HT1080 (cell line): ENCODE results near the gene SCT. TPM values are rescaled to one million over a fixed set of nuclear protein-coding genes. Genes with fewer than 3 reads are reported as not detected.
"Not testable (repeated sequence)": the region's sequence is repeated elsewhere in the genome, so short reads cannot be mapped to it uniquely, and the experiment has no call there.

Source experiments
- DNase-seq: peaks from one replicate; pipeline ENCODE4 v3.0.0-alpha.2; 2015; ENCODE audit warnings: low read depth
- polyA plus RNA-seq, 2 experiments: library from polyadenylated mRNA; depleted of rRNA; stranded (reverse); fragments of >200 nt; gene quantifications; 2 replicates each; pipeline ENCODE4 v1.2.3, GENCODE V29; 2015
- total RNA-seq: library from RNA; depleted of rRNA; stranded (reverse); fragments of >200 nt; shearing (Covaris generic); gene quantifications from 2 replicates; pipeline ENCODE4 v1.2.3, GENCODE V29; 2014; rRNA removed

SCT gene, protein sequence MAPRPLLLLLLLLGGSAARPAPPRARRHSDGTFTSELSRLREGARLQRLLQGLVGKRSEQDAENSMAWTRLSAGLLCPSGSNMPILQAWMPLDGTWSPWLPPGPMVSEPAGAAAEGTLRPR
- not detected in 2 replicates for total RNA-seq
- polyA plus RNA-seq (2015; cell fraction: cytosol; rRNA removed) = not detected in 2 replicates
- not detected in 2 replicates for polyA plus RNA-seq (2015; cell fraction: nucleus; rRNA removed)

DNA sequence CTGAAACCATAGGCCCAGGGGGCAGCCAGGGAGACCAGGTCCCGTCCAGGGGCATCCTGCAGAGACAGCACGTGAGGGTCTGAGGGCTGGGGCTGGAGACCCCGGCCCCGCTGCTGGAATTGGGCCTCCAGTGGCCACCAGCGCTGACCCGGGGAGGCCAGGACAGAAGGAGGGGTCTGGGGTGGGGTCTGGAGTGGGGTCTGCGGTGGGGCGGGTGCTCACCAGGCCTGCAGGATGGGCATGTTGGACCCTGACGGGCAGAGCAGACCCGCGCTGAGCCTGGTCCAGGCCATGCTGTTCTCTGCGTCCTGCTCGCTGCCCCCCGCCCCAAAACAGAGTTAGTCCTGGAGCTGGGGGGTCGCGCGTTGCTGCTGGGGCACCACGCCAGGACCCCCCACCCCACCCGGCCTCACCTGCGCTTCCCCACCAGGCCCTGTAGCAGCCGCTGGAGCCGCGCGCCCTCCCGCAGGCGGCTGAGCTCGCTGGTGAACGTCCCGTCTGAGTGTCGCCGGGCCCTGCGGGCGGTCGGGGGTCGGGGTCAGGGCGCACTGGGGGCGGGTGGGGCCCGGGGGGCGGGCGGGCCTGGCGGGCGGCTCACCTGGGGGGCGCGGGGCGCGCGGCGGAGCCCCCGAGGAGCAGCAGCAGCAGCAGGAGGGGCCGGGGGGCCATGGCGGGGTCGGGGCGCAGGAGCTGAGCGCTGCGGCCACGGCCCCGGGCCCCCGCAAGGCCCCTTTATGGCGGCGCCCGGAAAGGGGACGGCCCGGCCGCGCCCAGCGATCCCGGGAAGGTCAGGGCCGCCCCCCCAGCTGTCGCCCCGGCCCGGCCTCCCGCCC lies at the start of gene SCT:
SCT (minus strand) TSS at position 707 of the 833 bp plus-strand sequence; CDS start at position 669, 38 bp downstream.
- no peak for DNase-seq

DNA sequence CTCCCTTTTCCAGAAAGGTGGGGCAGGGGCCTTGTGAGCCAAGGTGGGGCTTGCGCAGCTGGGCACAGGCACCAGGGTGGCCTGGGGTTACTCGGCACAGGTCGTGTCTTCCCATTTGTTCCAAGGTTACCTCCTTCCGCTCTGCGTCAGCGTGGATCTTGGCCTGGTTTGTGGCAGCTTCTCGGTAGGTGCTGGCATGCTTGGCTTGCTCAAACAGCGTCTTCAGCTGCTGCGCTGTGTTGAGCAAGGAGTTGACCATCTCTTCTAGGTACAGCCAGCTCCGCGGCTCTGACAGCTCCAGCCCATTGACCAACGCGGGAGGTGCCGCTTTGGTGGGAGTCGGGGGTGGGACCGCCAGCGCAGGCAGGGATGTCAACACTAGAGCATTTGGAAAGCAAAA lies 47.4 kb upstream of the SCT start:
- no peak for DNase-seq

DNA sequence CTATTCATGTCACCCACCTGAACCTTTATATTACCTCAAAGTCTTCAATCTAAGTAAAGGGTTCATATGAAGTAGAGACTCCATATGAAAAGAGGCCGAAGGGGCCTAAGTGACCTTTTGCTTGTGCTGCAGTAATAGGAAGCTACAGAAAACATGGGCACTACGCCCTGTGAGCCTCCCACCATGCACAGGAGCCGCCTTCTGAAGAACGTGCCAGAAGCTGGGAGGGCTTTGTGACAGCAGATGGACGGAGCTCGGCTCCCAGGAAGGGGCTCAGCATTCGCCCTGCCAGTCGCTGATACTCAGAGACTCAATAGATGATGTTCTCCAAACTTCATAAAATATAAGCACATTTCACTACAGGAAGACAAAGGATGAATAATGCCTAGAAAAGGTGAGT lies 46.9 kb upstream of the SCT start:
- no peak for DNase-seq

DNA sequence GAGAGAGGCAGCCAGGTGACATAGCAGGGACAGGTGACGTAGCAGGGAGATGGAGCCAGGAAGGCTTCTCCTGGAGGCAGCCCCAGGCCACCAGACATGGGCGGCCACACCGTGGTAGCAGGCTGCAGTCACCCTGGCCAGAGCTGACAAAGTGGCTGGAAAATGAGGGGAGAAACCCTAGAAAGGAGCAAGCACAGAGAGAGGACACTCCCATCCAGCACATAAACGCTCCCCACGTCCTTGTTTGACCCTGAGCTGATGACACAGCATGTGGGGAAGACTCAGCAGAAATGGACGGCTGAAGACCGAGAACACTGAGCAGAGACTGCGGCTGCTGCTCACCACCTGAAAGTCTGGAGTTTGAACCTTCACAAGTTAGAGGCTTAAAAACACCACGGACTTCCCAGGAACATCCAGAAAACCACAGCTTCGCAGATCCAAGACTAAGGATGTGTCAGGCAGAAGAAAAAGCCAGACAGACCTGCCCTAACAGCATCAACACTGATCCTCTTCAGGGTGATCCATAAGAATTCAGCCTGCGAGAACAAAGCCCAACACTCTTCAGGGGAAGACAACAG lies 38.8 kb upstream of the SCT start:
- no peak for DNase-seq

DNA sequence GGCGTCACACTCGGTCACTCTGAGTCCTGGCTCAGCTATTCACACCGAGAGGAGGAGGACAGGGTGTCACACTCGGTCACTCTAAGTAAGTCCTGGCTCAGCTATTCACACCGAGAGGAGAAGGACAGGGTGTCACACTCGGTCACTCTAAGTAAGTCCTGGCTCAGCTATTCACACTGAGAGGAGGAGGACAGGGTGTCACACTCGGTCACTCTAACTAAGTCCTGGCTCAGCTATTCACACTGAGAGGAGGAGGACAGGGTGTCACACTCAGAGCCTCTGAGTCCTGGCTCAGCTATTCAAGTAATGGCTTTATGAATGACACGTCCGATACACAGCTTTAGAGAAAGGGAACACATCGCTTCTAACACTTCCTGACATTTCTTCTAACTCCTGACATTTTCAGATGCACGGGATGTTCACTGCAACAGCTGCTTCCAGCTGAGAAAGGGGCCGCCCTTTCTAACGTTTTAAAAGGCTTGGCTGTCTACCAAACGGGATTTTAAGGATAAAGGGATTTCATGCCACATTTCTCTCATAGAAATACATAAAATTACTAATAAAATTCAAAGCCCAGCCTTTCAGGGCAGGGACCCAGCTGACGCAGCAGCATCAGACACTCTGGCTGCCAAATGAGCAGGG lies 38.2 kb upstream of the SCT start:
- DNase-seq = no peak

DNA sequence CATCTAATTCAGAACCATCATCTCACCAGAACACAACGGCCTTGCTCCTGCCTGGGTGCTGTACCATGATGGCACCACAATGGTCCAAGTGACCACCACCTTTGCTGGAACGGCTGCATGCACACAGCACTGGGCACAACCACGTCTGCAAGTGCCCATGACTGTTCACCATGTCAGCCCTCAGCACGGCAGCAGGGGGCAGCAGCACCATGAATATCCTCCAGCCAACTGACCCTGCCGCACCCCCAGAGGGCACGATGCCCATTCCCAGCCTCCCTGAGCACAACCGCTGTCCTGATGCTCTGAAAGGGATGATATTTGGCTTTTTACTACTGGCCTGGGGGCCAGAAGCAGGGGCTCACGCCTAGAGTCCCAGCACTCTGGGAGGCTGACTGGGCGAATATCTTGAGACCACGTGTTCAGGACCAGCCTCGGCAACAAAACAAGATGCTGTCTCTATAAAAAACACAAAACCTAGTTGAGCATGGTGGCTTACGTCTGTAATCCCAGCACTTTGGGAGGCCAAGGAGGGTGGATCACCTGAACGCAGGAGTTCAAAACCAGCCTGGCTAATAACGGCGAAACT lies 35.8 kb upstream of the SCT start:
- DNase-seq = peak; percentile 49

DNA sequence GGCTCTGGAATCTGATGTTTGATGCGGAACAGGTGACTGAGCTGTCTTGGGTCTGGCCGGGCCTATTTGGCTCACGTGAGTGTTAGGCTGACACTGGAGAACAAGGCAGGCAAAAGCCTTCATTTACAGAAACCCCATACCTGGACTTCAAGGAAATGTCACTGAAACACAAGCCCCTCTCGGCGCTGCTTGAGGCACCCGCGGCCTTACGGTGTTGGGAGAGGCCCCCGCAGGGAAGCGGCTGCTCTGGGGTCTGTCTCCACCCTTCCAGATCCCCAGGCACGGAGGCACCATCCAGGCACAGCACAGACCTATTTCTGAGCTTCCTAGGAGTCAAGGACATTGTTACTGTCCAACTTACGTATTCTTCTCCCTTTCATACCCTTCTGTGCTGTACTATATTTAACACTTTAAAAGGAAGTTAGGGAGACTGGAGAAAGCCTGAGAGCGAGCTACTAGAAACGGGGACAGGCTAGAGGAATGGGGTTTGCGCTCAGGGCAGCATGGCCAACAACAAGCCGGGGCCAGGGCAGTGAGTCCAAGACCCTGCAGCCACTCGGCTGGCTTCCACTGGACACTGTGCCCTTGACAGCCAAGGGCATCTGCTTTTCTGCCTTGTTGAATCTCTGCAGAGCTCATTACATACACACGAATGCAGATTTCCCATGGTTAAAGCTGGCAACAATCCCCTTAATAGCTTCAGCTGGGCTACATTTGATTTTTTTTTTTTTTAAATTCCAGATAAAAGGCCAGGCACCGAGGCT lies 33.9 kb upstream of the SCT start:
- no peak for DNase-seq

DNA sequence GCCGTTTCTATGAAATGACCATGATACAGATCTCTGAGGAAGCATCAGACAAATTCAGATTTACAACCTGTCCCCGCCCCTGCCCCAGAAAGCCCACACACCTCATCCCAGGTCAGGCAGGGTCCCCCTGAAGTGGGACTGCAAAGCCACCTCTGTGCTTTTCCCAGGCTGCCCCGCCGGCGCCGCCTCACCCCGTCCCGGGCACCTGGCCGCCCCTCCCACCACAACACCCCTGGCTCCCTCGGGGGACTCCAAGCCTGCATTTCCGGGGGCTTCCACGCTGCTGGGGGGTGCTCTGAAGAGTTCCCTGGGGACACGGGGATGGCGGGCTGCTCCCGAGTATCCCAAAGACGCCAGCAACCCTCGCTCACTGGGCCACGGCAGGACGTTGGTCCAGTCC lies 33.3 kb upstream of the SCT start:
- no peak for DNase-seq

DNA sequence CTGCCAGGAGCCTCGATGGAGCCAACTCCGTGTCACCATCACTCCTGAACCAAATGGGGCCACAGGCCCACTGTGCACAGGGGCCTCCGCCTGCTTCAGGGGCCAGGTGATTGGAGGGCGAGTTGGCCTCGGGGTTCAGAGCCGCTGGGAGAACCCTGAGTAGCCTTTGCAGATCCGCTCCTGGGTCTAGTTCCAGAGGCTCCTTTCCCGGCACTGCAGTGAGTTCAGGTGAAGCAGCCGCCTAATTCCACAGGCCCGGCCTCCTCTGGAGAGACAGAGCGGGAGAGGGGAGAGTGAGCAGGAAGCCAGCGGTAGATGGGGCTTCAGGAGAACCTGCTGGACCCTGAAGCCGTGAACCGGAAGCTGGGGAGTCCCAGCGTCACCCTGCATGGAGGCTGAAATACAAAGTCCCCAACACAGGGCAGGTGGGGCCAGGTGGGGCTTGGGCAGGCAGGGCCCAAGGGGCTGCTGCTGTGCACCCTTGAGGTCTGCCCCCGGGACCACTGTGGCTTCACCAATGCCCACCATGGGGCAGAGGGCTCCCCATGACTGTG lies 32.6 kb upstream of the SCT start:
- DNase-seq = no peak

DNA sequence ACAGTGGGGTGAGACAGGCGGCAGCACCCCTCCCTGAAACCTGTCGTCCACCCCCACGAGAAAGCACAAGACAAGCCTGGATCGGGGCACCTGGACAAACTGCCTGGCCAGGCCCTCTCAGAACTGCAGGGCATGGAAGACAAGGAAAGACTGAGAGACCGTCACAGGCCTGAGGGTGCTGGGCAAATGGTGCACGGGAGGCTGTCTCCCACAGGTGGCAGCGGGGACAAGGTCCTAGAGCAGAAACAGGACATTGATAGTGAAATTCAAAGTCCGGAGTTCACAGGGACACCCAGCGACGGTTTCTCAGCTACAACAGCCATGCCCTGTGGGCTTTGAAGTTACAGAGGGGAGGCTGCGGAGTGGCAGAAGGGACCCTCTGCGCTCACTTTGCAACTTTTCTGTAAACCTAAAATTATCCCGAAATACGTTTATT lies 30.7 kb upstream of the SCT start:
- no peak for DNase-seq

DNA sequence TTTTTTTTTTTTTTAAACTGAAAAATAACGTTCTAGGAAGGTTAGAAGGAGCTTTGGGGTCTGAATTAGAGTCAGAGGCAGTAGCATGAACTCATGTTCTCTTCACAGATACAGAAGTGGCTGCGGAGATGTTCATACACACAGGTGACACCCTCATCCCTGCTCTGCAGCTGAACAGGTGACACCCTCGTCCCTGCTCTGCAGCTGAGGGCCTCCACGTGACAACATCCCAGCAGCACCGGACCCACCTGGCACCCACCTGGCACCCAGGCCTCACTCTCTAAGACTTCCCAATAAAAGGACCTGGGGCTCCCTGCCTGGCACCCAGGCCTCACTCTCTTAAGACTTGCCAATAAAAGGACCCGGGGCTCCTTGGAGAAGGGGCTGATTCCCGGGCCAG lies 29.9 kb upstream of the SCT start:
- DNase-seq = no peak

DNA sequence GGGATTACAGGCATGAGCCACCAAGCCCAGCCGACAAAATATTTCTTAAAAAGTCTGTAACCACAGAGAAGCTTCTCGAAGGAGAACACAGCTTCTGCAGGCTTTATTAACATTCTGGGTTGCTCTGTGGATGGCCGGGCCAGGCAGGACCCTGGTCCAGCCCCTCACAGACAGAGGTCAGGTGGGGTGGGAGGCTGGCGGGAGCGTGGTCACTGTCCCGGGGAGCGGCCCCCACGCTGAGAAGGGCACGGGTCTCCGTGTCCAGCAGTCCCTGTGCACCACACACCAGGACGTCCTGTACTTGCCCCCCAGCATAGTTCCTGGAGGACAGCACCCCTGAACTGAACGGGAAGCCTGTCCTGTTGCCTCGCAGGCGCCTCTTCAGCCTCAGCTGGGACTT lies 29.4 kb upstream of the SCT start:
- no peak for DNase-seq

DNA sequence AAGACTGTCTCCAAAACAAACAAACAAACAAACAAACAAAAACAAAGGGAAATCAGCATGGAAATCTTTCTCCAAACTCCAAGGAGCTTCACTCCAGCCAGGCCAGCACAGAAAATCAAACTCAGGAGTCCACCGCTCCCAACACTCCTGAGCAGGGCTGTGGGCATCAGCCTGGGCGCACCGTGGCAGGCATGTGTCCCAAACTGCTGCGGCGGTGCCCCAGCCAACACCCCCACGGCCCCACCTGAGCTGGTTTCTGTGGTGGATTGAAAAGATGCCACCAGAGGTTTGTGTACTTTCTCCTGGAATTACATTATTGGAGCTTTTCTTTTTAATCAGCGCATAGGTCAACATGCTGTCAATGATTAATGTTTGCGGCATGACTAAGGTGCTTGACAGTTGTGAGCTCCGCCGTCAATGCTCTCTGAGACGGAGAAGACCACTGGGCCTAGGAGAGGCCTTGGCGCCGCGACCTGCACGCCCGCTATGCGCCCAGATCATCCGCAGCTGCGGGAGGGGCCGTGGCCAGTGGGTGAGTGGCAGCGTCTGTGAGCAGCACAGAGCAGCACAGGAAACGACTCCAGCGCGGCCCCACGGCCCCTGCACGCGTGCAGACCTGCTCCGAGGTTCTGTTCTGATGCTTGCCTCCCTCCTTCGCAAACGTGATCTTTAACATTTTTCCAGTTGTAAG lies 28.2 kb upstream of the SCT start:
- no peak for DNase-seq

DNA sequence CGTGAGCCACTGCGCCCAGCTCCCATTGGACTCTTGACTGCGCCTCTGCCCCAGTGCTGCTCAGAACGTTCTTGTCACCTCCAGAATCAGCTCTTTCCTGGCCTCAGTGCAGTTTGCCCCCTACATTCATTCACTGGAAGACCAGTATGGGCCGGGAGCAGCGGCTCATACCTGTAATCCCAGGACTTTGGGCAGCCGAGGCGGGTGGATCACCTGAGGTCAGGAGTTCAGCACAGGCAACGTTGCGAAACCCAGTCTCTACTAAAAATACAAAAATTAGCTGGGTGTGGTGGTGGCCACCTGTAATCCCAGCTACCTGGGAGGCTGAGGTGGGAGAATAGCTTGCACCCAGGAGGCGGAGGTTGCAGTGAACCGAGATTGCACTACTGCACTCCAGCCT lies 27.5 kb upstream of the SCT start:
- not testable (repeated sequence) for DNase-seq

DNA sequence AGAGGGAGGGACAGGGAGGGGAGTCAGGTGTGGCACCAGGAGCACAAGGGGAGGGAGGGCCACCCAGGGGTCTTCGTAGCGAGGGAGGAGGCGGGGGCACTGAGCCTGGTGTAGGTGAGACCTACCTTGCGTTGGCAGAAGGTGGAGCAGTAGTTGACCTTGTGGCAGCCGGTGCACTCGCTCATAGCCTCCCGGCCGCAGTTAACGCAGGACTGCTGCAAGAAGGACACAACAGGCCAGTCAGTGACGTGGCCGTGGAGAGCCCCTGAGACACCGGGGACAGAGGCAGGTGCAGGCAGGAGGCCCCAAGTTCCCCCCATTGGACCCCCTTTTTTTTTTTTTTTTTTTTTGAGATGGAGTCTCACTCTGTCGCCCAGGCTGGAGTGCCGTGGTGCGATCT lies 26.9 kb upstream of the SCT start:
- DNase-seq = no peak

DNA sequence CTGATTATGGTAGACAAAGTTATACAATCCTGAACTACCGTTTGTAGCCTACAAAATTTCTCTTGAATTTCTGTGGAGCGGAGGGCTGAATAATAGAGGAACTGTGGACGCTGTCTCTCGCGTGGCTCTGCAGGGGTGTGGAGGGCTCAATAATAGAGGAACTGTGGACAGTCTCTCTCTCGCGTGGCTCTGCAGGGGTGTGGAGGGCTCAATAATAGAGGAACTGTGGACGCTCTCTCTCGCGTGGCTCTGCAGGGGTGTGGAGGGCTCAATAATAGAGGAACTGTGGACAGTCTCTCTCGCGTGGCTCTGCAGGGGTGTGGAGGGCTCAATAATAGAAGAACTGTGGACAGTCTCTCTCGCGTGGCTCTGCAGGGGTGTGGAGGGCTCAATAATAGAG lies 26.2 kb upstream of the SCT start:
- not testable (repeated sequence) for DNase-seq

DNA sequence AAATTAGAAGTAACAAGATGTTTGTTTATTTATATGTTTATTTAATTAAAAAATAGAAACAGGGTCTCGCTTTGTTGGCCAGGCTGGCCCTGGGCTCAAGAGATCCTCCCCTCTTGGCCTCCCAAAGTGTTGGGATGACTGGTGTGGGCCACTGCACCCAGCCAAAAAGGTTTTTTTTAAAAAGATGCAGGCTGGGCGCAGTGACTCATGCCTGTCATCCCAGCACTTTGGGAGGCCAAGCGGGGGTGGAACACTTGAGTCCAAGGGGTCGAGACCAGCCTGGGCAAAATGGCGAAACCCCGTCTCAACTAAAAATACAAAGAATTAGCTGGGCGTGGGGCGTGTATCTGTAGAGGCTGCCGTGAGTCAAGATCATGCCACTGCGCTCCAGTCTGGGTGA lies 23.5 kb upstream of the SCT start:
- no peak for DNase-seq

DNA sequence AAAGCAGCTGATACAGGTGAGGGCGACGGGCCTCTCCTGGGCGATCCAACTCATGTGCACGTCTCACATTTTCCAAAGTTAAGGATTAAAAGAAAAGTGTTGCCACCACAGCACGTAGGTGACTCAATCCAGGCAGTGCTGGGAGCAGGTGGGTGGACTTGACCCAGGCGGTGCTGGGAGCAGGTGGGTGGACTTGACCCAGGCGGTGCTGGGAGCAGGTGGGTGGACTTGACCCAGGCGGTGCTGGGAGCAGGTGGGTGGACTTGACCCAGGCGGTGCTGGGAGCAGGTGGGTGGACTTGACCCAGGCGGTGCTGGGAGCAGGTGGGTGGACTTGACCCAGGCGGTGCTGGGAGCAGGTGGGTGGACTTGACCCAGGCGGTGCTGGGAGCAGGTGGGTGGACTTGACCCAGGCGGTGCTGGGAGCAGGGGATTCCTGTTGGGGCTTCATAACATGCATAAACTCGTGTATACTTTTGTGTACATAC lies 20.7 kb upstream of the SCT start:
- DNase-seq = not testable (repeated sequence)

DNA sequence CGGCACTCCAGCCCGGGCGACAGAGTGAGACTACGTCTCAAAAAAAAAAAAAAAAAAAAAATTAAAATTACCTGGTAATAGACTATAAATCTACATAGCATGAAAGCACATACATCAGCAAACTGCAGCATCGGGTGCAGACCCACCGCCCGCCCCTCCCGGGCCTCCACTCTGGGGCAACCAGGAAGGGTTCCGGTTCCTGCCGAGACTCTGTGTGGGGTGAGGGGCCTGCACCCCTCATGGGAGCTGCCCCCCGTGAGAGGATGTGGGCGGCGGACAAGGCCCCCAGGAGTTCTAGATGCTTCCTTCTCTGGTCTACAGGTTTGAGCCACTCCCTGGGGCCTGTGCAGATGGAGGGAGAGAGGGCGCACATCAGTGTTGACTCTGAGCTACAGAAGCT lies 19.2 kb upstream of the SCT start:
- DNase-seq = no peak

DNA sequence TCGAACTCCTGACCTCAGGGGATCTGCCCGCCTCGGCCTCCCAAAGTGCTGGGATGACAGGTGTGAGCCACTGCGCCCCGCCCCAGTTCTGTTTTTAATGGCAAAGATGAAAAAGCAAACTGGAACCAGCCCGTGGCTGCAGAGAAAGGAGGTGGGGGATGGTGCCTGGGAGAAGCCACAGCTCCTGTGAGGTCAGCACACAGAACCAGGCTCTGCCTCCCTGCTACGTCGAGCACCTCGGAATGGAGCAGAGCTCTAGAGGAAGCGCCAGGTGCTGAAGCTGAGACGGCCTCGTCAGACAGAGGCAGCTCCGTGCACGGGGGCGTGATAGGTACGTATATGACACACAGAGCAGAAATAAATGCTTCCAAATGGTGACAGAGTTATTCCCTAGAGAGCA lies 18.6 kb upstream of the SCT start:
- DNase-seq = no peak
